Measurements from ENCODE around the gene SQSTM1.

Gene SQSTM1

GRCh38 chr5:179802950-179803562 lies 17.6 kb upstream of the SQSTM1 start:
- TF ChIP-seq CTCF (conservative IDR thresholded peaks at IDR 0.05), result no peak
- H3K27ac ChIP-seq, result peak overlapping the region; percentile 100

DNA sequence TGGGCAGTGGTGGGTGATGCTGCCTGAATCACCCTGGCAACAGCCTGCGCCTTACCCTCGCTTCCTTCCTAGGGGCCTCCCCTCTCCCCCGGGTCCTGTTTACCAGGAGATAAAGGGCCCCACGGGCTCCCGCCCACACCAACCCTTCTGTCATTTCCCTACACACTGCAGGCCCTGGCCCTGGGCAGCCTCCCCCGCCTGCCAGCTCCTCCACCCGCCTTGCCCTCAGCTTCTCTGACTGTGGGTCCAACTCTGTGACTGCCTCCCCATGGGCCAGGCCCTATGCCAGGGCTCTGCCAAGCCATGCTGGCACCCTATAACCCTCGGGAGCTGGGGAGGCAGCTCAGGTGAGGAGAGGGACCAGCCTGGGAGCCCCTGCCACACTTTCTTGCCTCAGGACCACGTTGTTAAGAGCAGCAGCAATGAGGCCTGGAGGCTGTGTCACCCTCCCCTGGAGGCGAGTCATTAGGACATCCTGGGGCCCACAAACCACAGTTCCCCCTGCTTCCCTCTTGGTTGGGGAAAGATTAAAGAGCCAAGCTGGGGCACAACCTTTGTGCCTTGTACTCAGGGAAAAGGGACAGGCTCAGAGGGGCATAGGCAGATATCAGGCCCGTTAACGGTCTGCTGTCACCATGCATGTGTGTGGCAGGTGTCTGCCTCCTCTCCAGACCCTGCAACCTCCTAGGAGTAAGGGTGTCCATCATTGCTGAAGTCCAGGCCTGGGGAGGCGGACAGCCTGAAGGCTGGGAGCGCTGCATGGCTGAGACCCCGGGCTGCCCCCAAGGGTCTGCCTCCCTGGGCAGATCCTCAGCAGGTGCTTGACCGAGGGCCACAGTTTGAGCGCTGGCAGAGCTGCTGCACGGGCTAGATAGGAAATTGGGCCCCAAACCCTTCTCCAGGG lies 16.8 kb upstream of the SQSTM1 start:
- no peak for TF ChIP-seq CTCF (conservative IDR thresholded peaks at IDR 0.05)

DNA sequence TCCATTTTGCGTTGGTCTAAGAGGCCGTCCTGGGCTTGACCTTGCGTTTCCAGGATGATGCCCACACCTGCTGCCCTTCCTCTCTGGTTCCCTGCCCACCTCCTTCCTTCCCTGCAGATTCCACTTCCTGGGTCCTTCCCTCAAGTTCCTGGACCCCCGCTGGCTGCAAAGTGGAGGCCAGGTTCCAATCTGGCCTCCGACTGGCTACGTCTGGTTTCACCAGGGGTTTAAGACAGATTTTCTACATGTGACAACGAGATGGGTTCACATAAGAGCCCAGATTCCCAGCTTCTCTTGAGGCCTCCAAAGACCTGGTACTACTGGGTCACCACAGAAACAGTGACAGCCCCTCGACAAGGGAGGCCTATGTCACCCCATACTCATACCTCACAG lies 16.2 kb upstream of the SQSTM1 start:
- no peak for TF ChIP-seq CTCF (conservative IDR thresholded peaks at IDR 0.05)

More for the DNA sequence above, 16.8 kb upstream of the SQSTM1 start:
- peak overlapping the region; percentile 100 for H3K27ac ChIP-seq

GRCh38 chr5:179805070-179805528 lies 15.6 kb upstream of the SQSTM1 start:
- TF ChIP-seq CTCF (conservative IDR thresholded peaks at IDR 0.05), result no peak
- H3K27ac ChIP-seq, result peak overlapping the region; percentile 100

More for the DNA sequence above, 16.2 kb upstream of the SQSTM1 start:
- peak overlapping the region; percentile 100 for H3K27ac ChIP-seq

- peak overlapping the region; percentile 100 for H3K27ac ChIP-seq
- 0 out of 2 replicates have a peak, but pooled peaks have one; percentile 12 for TF ChIP-seq CTCF (conservative IDR thresholded peaks at IDR 0.05)
Measured at GRCh38 chr5:179805529-179806249, 15.0 kb upstream of the SQSTM1 start.

DNA sequence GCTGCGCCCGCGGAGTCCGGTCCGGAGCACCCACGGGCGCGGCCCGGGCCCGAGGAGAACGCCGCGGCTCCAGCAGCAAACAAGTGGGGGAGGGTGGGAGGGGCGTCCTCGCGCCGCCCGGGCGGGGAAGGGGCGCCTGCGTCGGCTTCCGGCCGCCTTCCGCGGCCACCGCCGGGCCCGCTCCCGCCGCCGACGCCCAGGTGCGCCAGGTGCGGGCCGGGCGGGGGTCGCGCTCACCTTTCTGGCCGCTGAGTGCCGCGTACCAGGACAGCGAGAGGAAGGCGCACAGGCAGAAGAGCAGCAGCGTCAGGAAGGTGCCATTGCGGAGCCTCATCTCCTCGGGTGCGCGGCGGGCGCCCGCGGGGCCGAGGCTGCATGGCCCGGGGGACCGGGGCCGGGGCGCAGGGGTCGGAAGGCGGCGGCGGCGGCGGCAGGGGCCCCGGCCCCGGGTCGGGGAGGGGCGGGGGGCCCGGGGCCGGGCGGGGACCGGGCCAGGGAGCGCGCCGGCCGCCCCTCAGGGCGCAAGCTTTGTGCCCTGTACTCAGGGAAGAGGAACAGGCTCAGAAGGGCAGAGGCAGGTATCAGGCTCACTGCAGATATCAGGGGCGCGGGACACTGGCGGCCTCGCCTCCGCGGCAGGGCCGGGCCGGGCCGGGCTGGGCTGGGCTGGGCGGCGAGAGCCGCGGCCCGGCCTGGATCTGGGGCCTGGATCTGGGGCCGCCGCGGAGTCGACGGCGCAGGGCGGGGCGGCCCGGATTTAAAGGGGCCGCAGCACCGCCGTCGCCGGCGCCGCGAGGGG lies 14.3 kb upstream of the SQSTM1 start, which contains the start of gene MGAT4B:
MGAT4B (minus strand) TSS at position 617 of the 799 bp plus-strand sequence; CDS start at position 334, 283 bp downstream.
- no peak for TF ChIP-seq CTCF (conservative IDR thresholded peaks at IDR 0.05)
- peak within 1 kb of the TSS; percentile 100 for H3K27ac ChIP-seq
